Stimulated activated CD4-positive, alpha-beta T cell treated with anti-CD3 and anti-CD28 coated beads, Interleukin-15, amount 100 ng/mL, for 24 hours (primary cell): ENCODE data around the gene SLC16A7.

Source experiments
- DNase-seq: peaks from one replicate; pipeline ENCODE4 v3.0.0-alpha.2; 2020

SLC16A7 gene

DNA sequence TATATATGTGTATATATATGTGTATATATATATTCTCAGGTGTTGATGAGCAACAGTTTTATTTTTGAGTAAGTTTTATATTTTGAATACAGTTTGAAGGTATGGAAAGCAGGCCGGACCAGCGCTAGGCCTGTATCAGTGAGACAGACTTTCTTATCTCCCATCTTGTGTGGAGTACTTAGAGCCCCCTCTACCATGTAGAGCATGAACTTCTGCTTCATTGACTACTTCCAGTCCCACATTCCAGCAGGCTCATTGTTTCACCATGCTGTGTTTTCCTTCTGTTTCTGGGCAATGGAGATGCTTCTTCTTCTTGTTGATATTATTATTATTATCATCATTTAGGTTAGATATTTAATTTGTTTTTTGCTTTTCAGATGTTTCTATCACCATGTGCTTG, 76.4 kb downstream of the SLC16A7 start:
- DNase-seq, result no peak

DNA sequence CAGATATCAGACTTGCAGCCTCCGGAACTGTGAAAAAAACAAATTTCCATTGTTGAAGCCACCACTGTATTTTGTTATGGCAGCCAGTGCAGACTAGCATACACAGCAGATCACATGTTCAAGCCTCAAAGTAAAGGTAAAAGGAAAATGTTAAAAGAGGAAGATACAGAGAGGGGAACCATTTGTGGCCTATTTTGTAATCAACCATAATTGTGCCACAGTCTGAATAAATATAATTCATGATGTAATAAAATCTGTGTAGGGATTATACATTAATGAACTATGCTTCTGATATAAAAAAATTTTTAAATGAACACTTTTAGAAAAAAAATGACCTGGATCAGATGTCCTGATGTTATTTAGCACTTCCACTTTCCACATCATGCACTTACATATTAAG, 79.6 kb downstream of the SLC16A7 start:
- no peak for DNase-seq

DNA sequence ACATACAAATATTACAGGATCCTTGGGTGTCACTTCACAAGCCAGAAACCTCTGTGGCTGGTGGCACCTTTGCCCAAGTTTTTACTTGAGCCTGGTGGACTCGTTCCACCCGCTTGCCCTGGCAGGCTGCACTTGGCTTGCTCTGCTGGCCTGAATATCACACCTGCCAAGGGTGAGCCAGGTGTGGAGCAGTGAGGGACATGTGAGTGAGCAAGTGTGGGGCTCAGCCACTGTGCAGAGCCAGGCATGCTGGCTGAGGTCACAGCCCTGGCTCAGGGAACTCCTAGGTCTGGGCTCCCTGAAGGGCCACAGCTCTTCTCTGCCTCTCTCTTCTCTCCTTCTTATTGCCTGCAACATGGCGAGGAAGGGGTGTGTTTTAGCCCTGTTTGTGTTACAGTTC, 82.0 kb downstream of the SLC16A7 start:
- no peak for DNase-seq

DNA sequence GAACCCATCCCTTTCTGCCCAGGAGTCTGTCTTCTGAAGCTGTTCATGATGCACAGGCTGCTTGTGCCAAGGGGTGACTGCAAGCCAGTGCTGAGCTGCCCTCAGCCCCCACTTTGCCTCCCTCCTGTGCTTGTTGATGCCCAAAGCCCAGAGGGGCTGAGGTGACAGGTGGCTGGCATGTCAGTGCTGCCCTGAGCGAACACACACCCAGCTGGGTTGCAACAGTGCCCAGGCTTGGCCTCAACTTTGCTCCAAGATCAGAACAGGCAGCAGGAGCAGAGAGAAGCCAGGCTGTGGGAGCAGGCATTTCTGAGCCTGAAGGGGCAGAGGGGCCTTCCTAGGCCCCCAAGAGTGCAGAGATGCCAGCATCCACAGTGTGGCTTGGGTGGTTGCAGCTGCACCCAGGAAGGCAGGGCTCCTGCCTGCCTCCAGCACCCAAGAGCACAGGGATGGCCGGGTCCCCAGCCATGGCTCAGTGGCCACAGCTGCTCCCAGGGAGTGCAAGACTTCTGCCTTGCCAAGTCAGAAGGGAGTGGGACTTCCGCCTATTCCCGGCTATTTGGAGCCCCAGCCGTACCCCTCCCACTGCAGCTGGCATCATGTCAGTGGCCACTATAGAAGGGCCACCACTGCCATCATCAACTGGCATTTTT, 83.1 kb downstream of the SLC16A7 start:
- no peak for DNase-seq

DNA sequence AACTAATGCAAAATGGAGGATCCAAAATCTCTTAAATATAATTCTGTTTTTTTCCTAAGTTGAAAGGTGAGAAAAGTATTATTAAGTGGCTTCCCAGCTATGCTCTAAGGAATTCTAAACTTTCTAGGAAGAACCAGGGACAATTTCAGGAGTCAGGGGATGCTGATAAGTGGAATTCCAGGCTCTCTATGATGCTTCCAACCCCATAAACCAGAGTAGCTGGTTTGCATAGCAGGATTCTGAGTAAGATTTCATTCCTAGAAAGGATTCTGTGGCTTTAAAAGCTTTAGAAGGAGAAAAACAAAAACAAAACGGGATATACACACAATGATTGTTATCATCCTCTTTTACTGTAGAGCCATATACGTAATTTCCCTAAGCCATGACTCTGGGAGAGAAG, 93.9 kb downstream of the SLC16A7 start:
- no peak for DNase-seq

DNA sequence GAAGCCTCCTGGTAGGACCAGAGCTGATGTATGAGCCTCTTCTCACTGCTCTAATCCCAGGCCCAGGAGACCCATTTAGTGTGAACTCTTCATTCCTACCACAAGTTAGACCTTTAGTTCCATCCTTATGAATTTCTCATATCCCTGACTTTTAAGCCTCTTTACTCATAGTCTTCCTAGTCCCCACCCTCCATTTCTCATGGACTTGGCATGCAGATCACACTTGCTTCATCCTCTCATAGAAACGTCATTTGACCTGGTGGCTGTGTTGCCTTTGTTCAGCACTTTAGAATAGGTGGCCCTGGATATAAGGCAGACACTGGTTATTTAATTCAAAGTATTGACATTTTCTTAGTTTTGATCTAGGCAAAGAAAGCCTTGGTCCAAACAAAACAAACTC, 99.5 kb downstream of the SLC16A7 start:
- no peak for DNase-seq

- DNase-seq, result no peak
Observed at GRCh38 chr12:59698600-59698999, 102.8 kb downstream of the SLC16A7 start.

- no peak for DNase-seq
Observed at GRCh38 chr12:59699421-59700152, 103.8 kb downstream of the SLC16A7 start.

DNA sequence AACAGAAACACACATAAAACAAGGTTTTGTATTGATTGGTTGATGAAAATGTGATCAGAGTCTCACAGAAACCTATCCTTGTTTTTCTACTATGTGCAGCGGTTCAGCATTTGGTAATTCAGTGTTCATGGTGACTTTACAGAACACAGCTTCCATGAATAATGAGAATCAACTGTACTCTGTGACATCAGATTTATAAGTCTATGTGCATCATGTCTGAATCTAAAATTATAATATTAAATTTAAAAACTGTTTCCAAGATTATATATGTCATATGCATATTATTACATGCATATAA, 104.3 kb downstream of the SLC16A7 start:
- DNase-seq, result no peak

- no peak for DNase-seq
Observed at GRCh38 chr12:59708064-59708463, 112.2 kb downstream of the SLC16A7 start.

- DNase-seq, result no peak
Observed at GRCh38 chr12:59708484-59708883, 112.7 kb downstream of the SLC16A7 start.

- no peak for DNase-seq
Observed at GRCh38 chr12:59710004-59710628, 114.3 kb downstream of the SLC16A7 start.

DNA sequence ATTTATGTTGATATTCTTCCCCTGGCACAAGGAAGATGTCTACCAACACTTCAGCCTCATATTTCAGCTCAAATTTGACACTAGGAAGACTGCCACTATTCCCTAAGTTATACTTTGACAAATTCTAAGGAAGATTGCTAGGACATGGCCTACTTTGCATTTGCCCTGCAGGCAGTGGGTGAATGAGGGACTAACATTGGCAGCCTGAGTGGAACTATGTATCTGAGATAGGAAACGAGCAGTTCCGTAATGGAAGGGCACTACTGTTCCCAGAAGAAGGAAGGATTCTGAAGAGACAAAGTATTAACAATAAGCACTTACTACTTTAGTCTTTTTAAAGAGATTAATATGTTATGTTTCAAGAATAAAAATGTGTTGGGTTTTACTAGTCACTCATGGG, 115.1 kb downstream of the SLC16A7 start:
- DNase-seq, result no peak

DNA sequence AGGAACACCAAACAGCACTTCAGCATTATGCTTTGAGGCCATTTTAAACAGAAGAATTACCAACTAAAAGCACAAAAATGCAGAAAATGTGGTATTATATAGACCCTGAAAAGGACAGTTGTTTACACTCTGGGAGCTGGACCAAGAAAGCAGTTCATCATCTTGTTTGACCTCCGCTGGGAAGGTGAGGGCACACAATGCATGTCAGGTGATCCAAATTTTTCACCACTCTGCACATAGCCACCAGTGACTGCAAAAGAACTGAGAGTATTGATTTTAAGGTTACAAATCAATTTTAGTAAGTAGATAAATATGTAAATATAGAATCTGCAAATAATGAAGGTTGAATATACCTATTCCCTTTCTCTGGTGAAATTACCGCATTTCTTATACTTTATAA, 119.6 kb downstream of the SLC16A7 start:
- DNase-seq, result no peak

DNA sequence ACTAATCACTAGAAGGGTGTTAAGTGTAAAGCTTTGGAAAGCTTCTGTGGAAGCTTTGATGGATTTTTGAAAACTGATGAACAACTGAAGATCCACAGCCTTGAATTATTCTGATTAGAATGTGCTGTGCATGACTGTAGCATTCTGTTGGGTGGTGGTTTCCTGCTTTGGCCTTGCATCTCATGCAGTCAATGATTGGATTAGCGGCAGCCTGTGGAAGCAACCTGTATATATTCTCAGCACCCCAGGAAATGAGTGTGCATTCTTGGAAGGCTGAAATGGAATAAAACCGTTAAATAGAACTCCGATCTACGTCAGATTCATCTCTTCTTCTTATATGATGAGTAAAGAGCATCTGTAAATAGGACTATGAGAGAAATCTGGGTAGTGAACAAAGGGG, 120.2 kb downstream of the SLC16A7 start:
- no peak for DNase-seq

DNA sequence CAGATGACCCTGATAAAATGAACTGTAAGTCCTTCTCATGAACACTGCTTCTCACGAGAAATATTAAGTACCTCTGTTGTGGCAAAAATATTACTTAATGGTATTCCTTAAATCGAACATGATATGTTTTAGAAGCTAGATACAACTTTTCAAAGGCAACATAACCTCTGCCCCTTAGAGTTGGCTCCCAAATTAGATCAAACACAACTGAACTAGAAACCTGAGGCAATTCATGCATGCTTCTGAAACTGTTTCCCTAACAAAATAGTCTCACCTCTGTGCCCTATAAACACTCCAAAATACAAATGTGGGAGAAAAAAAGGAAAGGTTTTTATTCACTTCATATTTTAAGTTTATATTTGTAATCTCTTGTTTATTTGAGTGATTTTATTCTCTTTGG, 121.6 kb downstream of the SLC16A7 start:
- DNase-seq, result no peak

DNA sequence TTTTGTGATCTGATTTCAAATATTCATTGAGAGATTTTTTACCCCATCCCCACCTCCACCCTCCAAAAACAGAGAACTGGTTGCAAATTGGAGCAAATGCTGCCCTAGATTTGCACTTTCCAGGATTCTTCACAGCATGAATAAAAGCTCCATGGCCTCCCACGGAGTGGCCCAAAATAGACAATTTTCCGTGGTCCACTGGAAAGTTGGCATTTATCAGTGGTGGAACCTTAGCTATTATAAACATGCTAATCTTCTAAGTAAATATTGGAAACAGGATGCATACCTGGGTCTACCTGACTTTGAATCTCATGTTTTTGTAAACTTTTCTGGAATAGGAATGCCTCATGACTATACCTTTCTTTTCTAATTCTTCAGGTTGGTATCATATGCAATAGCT, 123.9 kb downstream of the SLC16A7 start:
- no peak for DNase-seq

DNA sequence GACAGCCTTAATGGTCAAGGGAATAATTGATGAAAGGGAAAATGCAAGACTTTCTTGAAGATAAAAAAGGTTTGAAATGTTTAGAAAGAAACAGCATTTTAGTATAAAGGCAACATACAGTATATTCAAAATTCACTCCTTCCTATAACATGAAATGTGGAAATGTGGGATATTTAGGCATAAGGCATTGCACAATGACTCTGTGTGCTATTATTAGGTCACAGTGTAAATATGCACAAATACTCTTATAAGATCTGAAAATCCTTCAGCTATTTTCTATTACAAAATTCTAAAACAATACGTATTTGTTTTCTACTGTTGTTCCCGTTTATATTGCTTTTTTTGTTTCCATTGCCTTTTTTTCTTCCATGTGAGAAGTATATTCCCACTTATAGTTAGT, 127.7 kb downstream of the SLC16A7 start:
- DNase-seq, result no peak

GRCh38 chr12:59724011-59724695, 128.3 kb downstream of the SLC16A7 start:
- DNase-seq, result no peak

DNA sequence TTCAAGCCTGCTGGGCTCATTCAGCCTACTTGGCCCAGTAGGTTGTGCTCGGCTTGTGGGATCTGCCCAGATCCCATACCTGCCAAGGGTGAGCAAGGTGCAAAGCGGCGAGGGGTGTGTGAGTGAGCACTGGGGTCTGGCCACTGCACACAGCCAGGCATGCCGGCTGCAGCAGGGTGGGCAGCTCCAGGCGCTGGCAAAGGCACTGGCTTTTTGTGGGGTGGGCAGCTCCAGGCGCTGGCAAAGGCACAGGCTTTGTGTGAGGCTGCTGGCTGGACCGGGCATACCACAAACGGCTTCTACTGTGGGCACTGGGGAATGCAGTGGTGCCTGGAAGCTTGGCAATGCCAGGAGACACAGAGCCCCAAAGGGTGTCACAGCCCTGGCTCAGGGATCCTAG, 137.4 kb downstream of the SLC16A7 start:
- no peak for DNase-seq

DNA sequence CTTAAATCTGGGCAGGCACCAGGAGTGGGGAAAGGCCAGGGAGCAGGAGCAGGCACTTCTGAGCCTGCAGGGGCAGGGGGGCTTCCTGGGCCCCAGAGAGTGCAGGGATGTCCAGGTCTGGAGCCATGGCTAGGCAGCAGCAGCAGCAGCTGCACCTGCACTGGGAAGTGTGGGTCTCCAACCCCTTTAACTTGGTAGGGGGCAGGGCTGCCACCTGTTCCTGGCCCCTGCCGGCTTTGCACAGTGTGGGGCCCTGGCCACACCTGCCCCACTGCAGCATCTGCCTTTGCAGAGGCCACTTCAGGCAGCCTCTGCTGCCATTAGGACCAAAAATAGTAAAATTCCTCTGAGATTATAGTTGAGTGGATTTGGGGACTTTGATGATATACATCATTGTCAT, 138.5 kb downstream of the SLC16A7 start:
- DNase-seq, result no peak

DNA sequence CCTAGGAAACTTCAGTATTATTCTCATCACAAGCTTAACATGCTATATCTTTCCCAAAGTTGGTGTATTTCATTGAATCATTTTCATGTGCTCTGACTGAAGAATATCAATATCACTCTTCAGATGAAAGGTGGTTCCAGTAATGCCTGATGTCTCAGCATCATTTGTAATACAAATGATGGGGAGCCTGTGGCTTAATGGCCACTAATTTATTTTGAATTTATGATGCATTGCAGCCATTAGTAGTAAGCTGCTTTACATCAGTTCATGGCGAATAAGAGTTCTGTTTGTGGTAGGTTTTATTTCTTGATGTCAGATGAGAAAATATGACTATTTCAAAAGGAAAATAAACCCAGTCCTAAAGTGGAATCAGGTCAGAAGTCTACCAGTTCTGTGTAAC, 139.4 kb downstream of the SLC16A7 start:
- DNase-seq, result no peak

DNA sequence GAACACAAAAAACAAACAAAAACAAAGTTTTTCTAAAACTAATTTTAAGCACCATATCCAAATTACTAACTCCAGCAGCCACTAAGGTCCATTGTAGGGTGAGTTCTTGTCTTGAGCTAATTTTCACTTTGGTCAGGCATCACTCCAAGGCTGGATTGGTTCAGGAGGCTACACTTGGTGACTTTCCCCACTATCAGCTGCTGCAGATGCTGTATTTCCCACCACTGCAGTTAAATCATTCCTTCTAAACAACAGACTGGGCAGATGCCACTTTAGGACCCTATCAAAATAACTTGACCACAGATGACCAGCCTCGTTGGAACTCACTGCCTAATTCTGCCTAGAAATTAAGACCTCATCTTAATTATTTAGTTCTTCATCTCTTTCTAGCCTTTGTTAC, 140.5 kb downstream of the SLC16A7 start:
- DNase-seq, result no peak

- no peak for DNase-seq
Observed at GRCh38 chr12:59736786-59737185, 141.0 kb downstream of the SLC16A7 start.
